GM23338 (cell line): Measurements from ENCODE around the gene SRD5A2. TPM values are rescaled to one million over a fixed set of nuclear protein-coding genes. Genes with fewer than 3 reads are reported as not detected.

Source experiments
- CREB1 ChIP-seq: fragments of 250-450 bp; sonication (Bioruptor Pico); IDR thresholded peaks from 2 replicates; pipeline ENCODE4 v1.5.0; 2020; ENCODE audit warnings: low read depth, mild to moderate bottlenecking, moderate library complexity
- EZH2 ChIP-seq: fragments of 200-600 bp; sonication (generic); IDR thresholded peaks from one replicate; pipeline ENCODE4 v1.8.0; 2017; ENCODE audit warnings: antibody characterized with exemption, mild to moderate bottlenecking, low read depth; ENCODE audit not compliant: unreplicated experiment
- EZH2phosphoT487 ChIP-seq: fragments of 200-600 bp; sonication (generic); IDR thresholded peaks from one replicate; pipeline ENCODE4 v1.8.1; 2018; ENCODE audit warnings: antibody characterized with exemption; ENCODE audit not compliant: unreplicated experiment
- JUNB ChIP-seq: IDR thresholded peaks from one replicate; pipeline ENCODE4 v1.6.1; 2016; ENCODE audit warnings: antibody characterized with exemption; ENCODE audit not compliant: unreplicated experiment
- NANOG ChIP-seq: IDR thresholded peaks from 2 replicates; pipeline ENCODE4 v1.6.1; 2016; ENCODE audit warnings: antibody characterized with exemption, borderline replicate concordance
- POLR2AphosphoS5 ChIP-seq: IDR thresholded peaks from 2 replicates; pipeline ENCODE4 v1.6.1; 2016; ENCODE audit warnings: antibody characterized with exemption, low read depth
- STAT1 ChIP-seq: IDR thresholded peaks from one replicate; pipeline ENCODE4 v1.6.1; 2016; ENCODE audit warnings: antibody characterized with exemption; ENCODE audit not compliant: unreplicated experiment
- ZNF114 ChIP-seq: fragments of 250-450 bp; sonication (Bioruptor Pico); IDR thresholded peaks from 2 replicates; pipeline ENCODE4 v1.5.0; 2020; ENCODE audit warnings: mild to moderate bottlenecking, moderate library complexity
- ZNF331 ChIP-seq: fragments of 250-450 bp; sonication (Bioruptor Pico); IDR thresholded peaks from 2 replicates; pipeline ENCODE4 v1.5.0; 2020; ENCODE audit warnings: low read depth, mild to moderate bottlenecking, moderate library complexity
- polyA plus RNA-seq: library from polyadenylated mRNA; unstranded; fragments of >200 nt; fragmentation: Nextera tagmentation; extraction: Ambion mirVana; gene quantifications from 2 replicates; pipeline ENCODE4 v1.2.1, GENCODE V29; 2016
- total RNA-seq: library from RNA; depleted of rRNA; stranded (reverse); fragments of >200 nt; shearing (Covaris generic); gene quantifications from 2 replicates; pipeline ENCODE4 v1.2.3, GENCODE V29; 2014
- TF ChIP-seq, protein P1 (sequence below): fragments of 250-450 bp; sonication (Bioruptor Pico); IDR thresholded peaks from 2 replicates; pipeline ENCODE4 v1.5.0; 2020; ENCODE audit warnings: mild to moderate bottlenecking, moderate library complexity
- TF ChIP-seq, protein P2 (sequence below): IDR thresholded peaks from 2 replicates; pipeline ENCODE4 v1.6.1; 2016; ENCODE audit warnings: antibody characterized with exemption
- TF ChIP-seq, protein P3 (sequence below): IDR thresholded peaks from one replicate; pipeline ENCODE4 v1.6.1; 2018; ENCODE audit warnings: antibody characterized with exemption; ENCODE audit not compliant: unreplicated experiment

The SRD5A2 gene
- total and polyA plus RNA-seq, 2 experiments from 2014 or later, result 0.03 to 0.05 TPM

DNA sequence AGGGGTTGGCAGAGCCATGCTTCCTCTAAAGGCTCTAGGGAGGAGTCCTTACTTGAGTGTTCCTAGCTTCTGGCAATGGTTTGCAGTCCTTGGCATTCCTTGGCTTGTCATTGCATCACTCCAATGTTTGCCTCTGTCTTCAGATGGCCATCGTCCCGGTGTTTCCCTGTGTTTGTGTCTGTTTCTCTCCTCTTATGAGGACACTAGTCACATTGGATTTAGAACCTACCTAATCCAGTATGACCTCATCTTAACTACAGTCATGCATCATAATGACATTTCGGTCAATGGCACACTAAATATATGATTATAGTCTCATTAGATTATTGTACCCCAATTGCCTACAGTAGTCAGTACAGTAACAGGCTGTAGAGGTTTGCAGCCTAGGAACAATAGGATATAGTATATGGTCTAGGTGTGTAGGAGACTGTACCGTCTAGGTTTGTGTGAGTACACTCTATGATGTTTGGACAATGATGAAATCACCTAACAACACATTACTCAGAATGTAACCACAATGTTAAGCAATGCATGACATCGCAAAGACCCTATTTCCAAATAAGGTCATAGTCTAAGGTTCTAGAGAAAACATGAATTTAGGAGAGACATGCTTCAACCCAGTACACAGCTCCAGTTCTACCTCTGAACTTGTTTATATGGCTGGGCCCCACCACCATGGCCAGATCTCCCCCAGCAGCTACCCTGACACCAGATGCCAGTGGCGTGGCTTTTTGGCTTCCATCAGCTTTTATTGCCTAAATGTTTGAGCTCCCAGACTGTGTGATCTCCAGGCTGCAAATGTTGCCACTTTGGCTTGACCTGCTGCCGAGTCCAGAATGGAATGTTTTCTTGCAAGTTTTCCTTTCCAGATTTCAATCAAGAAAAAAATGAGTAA is 22.1 kb downstream of the SRD5A2 start (continued):
- TF ChIP-seq, protein P1, sequence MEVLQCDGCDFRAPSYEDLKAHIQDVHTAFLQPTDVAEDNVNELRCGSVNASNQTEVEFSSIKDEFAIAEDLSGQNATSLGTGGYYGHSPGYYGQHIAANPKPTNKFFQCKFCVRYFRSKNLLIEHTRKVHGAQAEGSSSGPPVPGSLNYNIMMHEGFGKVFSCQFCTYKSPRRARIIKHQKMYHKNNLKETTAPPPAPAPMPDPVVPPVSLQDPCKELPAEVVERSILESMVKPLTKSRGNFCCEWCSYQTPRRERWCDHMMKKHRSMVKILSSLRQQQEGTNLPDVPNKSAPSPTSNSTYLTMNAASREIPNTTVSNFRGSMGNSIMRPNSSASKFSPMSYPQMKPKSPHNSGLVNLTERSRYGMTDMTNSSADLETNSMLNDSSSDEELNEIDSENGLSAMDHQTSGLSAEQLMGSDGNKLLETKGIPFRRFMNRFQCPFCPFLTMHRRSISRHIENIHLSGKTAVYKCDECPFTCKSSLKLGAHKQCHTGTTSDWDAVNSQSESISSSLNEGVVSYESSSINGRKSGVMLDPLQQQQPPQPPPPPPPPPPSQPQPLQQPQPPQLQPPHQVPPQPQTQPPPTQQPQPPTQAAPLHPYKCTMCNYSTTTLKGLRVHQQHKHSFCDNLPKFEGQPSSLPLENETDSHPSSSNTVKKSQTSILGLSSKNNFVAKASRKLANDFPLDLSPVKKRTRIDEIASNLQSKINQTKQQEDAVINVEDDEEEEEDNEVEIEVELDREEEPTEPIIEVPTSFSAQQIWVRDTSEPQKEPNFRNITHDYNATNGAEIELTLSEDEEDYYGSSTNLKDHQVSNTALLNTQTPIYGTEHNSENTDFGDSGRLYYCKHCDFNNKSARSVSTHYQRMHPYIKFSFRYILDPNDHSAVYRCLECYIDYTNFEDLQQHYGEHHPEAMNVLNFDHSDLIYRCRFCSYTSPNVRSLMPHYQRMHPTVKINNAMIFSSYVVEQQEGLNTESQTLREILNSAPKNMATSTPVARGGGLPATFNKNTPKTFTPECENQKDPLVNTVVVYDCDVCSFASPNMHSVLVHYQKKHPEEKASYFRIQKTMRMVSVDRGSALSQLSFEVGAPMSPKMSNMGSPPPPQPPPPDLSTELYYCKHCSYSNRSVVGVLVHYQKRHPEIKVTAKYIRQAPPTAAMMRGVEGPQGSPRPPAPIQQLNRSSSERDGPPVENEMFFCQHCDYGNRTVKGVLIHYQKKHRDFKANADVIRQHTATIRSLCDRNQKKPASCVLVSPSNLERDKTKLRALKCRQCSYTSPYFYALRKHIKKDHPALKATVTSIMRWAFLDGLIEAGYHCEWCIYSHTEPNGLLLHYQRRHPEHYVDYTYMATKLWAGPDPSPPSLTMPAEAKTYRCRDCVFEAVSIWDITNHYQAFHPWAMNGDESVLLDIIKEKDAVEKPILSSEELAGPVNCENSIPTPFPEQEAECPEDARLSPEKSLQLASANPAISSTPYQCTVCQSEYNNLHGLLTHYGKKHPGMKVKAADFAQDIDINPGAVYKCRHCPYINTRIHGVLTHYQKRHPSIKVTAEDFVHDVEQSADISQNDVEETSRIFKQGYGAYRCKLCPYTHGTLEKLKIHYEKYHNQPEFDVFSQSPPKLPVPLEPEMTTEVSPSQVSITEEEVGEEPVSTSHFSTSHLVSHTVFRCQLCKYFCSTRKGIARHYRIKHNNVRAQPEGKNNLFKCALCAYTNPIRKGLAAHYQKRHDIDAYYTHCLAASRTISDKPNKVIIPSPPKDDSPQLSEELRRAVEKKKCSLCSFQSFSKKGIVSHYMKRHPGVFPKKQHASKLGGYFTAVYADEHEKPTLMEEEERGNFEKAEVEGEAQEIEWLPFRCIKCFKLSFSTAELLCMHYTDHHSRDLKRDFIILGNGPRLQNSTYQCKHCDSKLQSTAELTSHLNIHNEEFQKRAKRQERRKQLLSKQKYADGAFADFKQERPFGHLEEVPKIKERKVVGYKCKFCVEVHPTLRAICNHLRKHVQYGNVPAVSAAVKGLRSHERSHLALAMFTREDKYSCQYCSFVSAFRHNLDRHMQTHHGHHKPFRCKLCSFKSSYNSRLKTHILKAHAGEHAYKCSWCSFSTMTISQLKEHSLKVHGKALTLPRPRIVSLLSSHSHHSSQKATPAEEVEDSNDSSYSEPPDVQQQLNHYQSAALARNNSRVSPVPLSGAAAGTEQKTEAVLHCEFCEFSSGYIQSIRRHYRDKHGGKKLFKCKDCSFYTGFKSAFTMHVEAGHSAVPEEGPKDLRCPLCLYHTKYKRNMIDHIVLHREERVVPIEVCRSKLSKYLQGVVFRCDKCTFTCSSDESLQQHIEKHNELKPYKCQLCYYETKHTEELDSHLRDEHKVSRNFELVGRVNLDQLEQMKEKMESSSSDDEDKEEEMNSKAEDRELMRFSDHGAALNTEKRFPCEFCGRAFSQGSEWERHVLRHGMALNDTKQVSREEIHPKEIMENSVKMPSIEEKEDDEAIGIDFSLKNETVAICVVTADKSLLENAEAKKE (CRISPR knock-in tag), result no peak
- no peak for TF ChIP-seq JUNB
- no peak for TF ChIP-seq EZH2phosphoT487
- TF ChIP-seq CREB1, result no peak
- TF ChIP-seq, protein P2, sequence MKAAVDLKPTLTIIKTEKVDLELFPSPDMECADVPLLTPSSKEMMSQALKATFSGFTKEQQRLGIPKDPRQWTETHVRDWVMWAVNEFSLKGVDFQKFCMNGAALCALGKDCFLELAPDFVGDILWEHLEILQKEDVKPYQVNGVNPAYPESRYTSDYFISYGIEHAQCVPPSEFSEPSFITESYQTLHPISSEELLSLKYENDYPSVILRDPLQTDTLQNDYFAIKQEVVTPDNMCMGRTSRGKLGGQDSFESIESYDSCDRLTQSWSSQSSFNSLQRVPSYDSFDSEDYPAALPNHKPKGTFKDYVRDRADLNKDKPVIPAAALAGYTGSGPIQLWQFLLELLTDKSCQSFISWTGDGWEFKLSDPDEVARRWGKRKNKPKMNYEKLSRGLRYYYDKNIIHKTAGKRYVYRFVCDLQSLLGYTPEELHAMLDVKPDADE, result no peak
- no peak for TF ChIP-seq ZNF331
- no peak for TF ChIP-seq ZNF114 (CRISPR knock-in tag)
- no peak for TF ChIP-seq EZH2
- no peak for TF ChIP-seq POLR2AphosphoS5
- TF ChIP-seq, protein P3, sequence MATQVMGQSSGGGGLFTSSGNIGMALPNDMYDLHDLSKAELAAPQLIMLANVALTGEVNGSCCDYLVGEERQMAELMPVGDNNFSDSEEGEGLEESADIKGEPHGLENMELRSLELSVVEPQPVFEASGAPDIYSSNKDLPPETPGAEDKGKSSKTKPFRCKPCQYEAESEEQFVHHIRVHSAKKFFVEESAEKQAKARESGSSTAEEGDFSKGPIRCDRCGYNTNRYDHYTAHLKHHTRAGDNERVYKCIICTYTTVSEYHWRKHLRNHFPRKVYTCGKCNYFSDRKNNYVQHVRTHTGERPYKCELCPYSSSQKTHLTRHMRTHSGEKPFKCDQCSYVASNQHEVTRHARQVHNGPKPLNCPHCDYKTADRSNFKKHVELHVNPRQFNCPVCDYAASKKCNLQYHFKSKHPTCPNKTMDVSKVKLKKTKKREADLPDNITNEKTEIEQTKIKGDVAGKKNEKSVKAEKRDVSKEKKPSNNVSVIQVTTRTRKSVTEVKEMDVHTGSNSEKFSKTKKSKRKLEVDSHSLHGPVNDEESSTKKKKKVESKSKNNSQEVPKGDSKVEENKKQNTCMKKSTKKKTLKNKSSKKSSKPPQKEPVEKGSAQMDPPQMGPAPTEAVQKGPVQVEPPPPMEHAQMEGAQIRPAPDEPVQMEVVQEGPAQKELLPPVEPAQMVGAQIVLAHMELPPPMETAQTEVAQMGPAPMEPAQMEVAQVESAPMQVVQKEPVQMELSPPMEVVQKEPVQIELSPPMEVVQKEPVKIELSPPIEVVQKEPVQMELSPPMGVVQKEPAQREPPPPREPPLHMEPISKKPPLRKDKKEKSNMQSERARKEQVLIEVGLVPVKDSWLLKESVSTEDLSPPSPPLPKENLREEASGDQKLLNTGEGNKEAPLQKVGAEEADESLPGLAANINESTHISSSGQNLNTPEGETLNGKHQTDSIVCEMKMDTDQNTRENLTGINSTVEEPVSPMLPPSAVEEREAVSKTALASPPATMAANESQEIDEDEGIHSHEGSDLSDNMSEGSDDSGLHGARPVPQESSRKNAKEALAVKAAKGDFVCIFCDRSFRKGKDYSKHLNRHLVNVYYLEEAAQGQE, result no peak
- no peak for TF ChIP-seq STAT1
- TF ChIP-seq NANOG, result no peak
